Endothelial cell of umbilical vein (primary cell): ENCODE data around the gene ARHGAP42. TPM values are rescaled to one million over a fixed set of nuclear protein-coding genes. Genes with fewer than 3 reads are reported as not detected.

ENCODE experiments used
- BruUV-seq: library from RNA; stranded (reverse); fragments of 400-500 nt; replicated peaks from 2 replicates; lab custom pipeline; 2021; lab: Mats Ljungman, UMichigan
- CTCF ChIA-PET: fragments of 300-600, 350-600 bp; sonication (Branson Sonifier 250); formaldehyde crosslinking; loops from one replicate; lab custom pipeline; 2021; ENCODE audit warnings: antibody characterized with exemption, inconsistent platforms; lab: Charles Lee
- POLR2A ChIA-PET: fragments of 300-600, 350-600 bp; sonication (Branson Sonifier 250); formaldehyde crosslinking; loops from one replicate; lab custom pipeline; 2021; ENCODE audit warnings: antibody characterized with exemption, inconsistent platforms; lab: Charles Lee
- DNase-seq: peaks from one replicate; pipeline ENCODE4 v3.0.0-alpha.2; 2011; ENCODE audit warnings: low read depth, low spot score
- FAIRE-seq: peaks from 2 replicates; lab custom pipeline; 2011; peaks lifted over from hg19 to GRCh38; lab: Jason Lieb, UNC
- H2AFZ ChIP-seq: 2 replicates; pipeline ENCODE4 v1.6.0; 2012; ENCODE audit warnings: low read depth, low read length, control low read depth, inconsistent platforms
- H3K27ac ChIP-seq: 2 replicates; pipeline ENCODE4 v1.5.1; 2011; ENCODE audit warnings: low read depth, mild to moderate bottlenecking, control low read depth, low read length, moderate library complexity; ENCODE audit not compliant: insufficient read depth
- H3K27me3 ChIP-seq, 2 experiments: 2 replicates each; pipeline versions ENCODE4 v1.6.0 to v1.6.1; 2011; ENCODE audit warnings: low read length in 2 of 2, mixed read lengths in 1 of 2; ENCODE audit not compliant: control insufficient read depth in 2 of 2, insufficient read depth in 2 of 2
- H3K36me3 ChIP-seq, 2 experiments: 2 replicates in 1 of 2; 3 replicates in 1 of 2; pipeline ENCODE4 v1.5.1; 2011; ENCODE audit warnings: low read length in 2 of 2, mild to moderate bottlenecking in 1 of 2, moderate library complexity in 1 of 2; ENCODE audit not compliant: control insufficient read depth in 2 of 2, insufficient read depth in 2 of 2; ENCODE audit errors: extremely low read depth in 1 of 2
- H3K4me1 ChIP-seq: 3 replicates; pipeline ENCODE4 v1.5.1; 2011; ENCODE audit warnings: mild to moderate bottlenecking, low read length; ENCODE audit not compliant: control insufficient read depth, insufficient read depth; ENCODE audit errors: extremely low read depth
- H3K4me2 ChIP-seq: 2 replicates; pipeline ENCODE4 v1.6.1; 2011; ENCODE audit warnings: low read length, control low read depth, mixed read lengths; ENCODE audit not compliant: insufficient read depth
- H3K4me3 ChIP-seq, 3 experiments: fragments of 200-600 bp in 1 of 3; sonication (generic), shearing (Covaris generic) in 1 of 3; replicated peaks in 1 of 3; 2 replicates each; pipeline ENCODE4 v1.5.1; 2011 to 2016; ENCODE audit warnings: control low read depth in 3 of 3, low read length in 3 of 3, mild to moderate bottlenecking in 2 of 3, inconsistent platforms in 1 of 3, low read depth in 1 of 3, moderate library complexity in 1 of 3; ENCODE audit not compliant: insufficient read depth in 1 of 3
- H3K79me2 ChIP-seq: 2 replicates; pipeline ENCODE4 v1.6.0; 2012; ENCODE audit warnings: low read length, inconsistent platforms; ENCODE audit not compliant: control insufficient read depth, insufficient read depth
- H3K9ac ChIP-seq: replicated peaks from 2 replicates; pipeline ENCODE3; 2011; ENCODE audit warnings: low read length, control low read depth; ENCODE audit not compliant: insufficient read depth; ENCODE audit errors: extremely low read depth
- H3K9me1 ChIP-seq: replicated peaks from 3 replicates; pipeline ENCODE4 v1.6.0; 2011; ENCODE audit warnings: mild to moderate bottlenecking, low read length; ENCODE audit not compliant: control insufficient read depth, insufficient read depth; ENCODE audit errors: extremely low read depth
- H3K9me3 ChIP-seq: replicated peaks from 2 replicates; pipeline ENCODE4 v1.5.1; 2012; ENCODE audit warnings: low read length, inconsistent platforms; ENCODE audit not compliant: control insufficient read depth, insufficient read depth
- H4K20me1 ChIP-seq: replicated peaks from 2 replicates; pipeline ENCODE3; 2011; ENCODE audit warnings: mild to moderate bottlenecking, low read length; ENCODE audit not compliant: control insufficient read depth, insufficient read depth; ENCODE audit errors: extremely low read depth
- CTCF ChIP-seq, 2 donors: IDR thresholded peaks; 1 replicate in 1 of 2; 2 replicates in 1 of 2; pipeline ENCODE4 v1.5.1; 2011; ENCODE audit warnings: low read length in 2 of 2, mild to moderate bottlenecking in 2 of 2, moderate library complexity in 2 of 2, control low read depth in 1 of 2, inconsistent platforms in 1 of 2, low read depth in 1 of 2; ENCODE audit not compliant: insufficient read depth in 1 of 2; ENCODE audit errors: extremely low read depth in 1 of 2
- EZH2 ChIP-seq: IDR thresholded peaks from 2 replicates; pipeline ENCODE4 v1.6.1; 2012; ENCODE audit warnings: borderline replicate concordance, low read depth, mild to moderate bottlenecking, moderate library complexity, low read length, inconsistent platforms; ENCODE audit not compliant: severe bottlenecking
- FOS ChIP-seq: IDR thresholded peaks from 2 replicates; pipeline ENCODE4 v1.6.1; 2011; ENCODE audit warnings: mild to moderate bottlenecking, low read length, moderate library complexity, borderline replicate concordance; ENCODE audit not compliant: insufficient read depth
- GATA2 ChIP-seq: IDR thresholded peaks from 2 replicates; pipeline ENCODE4 v1.7.0; 2011; ENCODE audit warnings: low read depth, mild to moderate bottlenecking, moderate library complexity, mixed read lengths, low read length; ENCODE audit not compliant: insufficient read length, insufficient read depth
- JUN ChIP-seq: IDR thresholded peaks from 2 replicates; pipeline ENCODE4 v1.6.1; 2011; ENCODE audit warnings: borderline replicate concordance, low read depth; ENCODE audit not compliant: insufficient read length, insufficient read depth
- MYC ChIP-seq: IDR thresholded peaks from one replicate; pipeline ENCODE4 v1.6.1; 2011; ENCODE audit warnings: mild to moderate bottlenecking, low read depth, low read length
- POLR2A ChIP-seq: IDR thresholded peaks from 2 replicates; pipeline ENCODE4 v1.6.1; 2012; ENCODE audit warnings: low read depth, mild to moderate bottlenecking, control low read depth, low read length
- POLR2AphosphoS5 ChIP-seq: IDR thresholded peaks from 2 replicates; pipeline ENCODE4 v1.6.1; 2012; ENCODE audit warnings: low read depth, mild to moderate bottlenecking, control low read depth, low read length, moderate library complexity; ENCODE audit not compliant: insufficient read depth
- dilution Hi-C: fragments of 300-500 bp; cut with MboI; formaldehyde crosslinking; loops from one replicate; pipeline ENCODE4 v1.15.0; 2019; ENCODE audit warnings: low sequenced_read_pairs; ENCODE audit not compliant: extremely low pct_ligation_motif_present
- intact Hi-C: fragments of 100-400 bp; cut with micrococcal nuclease; formaldehyde crosslinking; loops from one replicate; pipeline ENCODE4 v1.10.0; 2022
- polyA plus RNA-seq, 4 experiments: library from polyadenylated mRNA; depleted of rRNA in 3 of 4; stranded (reverse) in 3 of 4; unstranded in 1 of 4; fragments of >200 nt; gene quantifications; 2 replicates each; pipeline versions ENCODE4 v1.2.1 to v1.2.3, GENCODE V29; 2011 to 2012; ENCODE audit warnings: missing spikeins in 1 of 4
- total RNA-seq: library from RNA; stranded (reverse); gene quantifications from 2 replicates; pipeline ENCODE4 v1.2.3, GENCODE V29; 2021
- TF ChIP-seq, protein P1 (sequence below): IDR thresholded peaks from 2 replicates; pipeline ENCODE4 v1.6.1; 2011; ENCODE audit not compliant: insufficient read depth, insufficient read length

ARHGAP42 gene
- total and polyA plus RNA-seq, 2 donors (not counting 3 experiments of a cell fraction or from before 2014, with no cell fraction given): 1.8 to 2.4 TPM

GRCh38 chr11:100641456-100641855 is 45.6 kb upstream of the ARHGAP42 start:
- H3K9me1 ChIP-seq: no peaks in the 10 kb centered on the region
- no peaks in the 10 kb centered on the region for H3K4me1 ChIP-seq
- H2AFZ ChIP-seq: no peak overlapping the region
- no peak overlapping the region for H3K4me3 ChIP-seq
- no peaks in the 10 kb centered on the region for H4K20me1 ChIP-seq
- no peak overlapping the region for H3K4me2 ChIP-seq
- H3K27ac ChIP-seq: no peak overlapping the region
- ChIA-PET POLR2A (no interaction called here), CTCF (interaction anchor here (1.0 to 1.8 kb wide), 2 partner anchors 8 to 65 kb away, joined by 3 to 5 read pairs; no protein-coding TSS in a partner anchor)
- intact Hi-C loops: no loop called here
- H3K9ac ChIP-seq: no peak overlapping the region
- BruUV-seq: no TSS peak
- dilution Hi-C loops: no loop called here
- H3K79me2 ChIP-seq: no peaks in the 10 kb centered on the region
- no peak for TF ChIP-seq CTCF (IDR thresholded peaks at IDR 0.05; ENCODE audit: extremely low read depth in 1 of 2, insufficient read depth in 1 of 2, low read depth in 1 of 2, low read length in 2 of 2)
- TF ChIP-seq, protein P1, sequence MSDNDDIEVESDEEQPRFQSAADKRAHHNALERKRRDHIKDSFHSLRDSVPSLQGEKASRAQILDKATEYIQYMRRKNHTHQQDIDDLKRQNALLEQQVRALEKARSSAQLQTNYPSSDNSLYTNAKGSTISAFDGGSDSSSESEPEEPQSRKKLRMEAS: no peak
- TF ChIP-seq POLR2A: no peak
- TF ChIP-seq EZH2: no peak
- no peak for TF ChIP-seq MYC
- no peak for TF ChIP-seq GATA2
- no peak for TF ChIP-seq JUN
- no peak for TF ChIP-seq FOS
- TF ChIP-seq POLR2AphosphoS5: no peak
- DNase-seq (no peak), FAIRE-seq (no peak)
- H3K9me3 ChIP-seq: no peaks in the 10 kb centered on the region
- H3K36me3 ChIP-seq: no peaks in the 10 kb centered on the region
- H3K27me3 ChIP-seq: peaks cover 2 to 6% of the 10 kb centered on the region in 2 experiments
